Measurements from ENCODE around the gene GRB10.

DNA sequence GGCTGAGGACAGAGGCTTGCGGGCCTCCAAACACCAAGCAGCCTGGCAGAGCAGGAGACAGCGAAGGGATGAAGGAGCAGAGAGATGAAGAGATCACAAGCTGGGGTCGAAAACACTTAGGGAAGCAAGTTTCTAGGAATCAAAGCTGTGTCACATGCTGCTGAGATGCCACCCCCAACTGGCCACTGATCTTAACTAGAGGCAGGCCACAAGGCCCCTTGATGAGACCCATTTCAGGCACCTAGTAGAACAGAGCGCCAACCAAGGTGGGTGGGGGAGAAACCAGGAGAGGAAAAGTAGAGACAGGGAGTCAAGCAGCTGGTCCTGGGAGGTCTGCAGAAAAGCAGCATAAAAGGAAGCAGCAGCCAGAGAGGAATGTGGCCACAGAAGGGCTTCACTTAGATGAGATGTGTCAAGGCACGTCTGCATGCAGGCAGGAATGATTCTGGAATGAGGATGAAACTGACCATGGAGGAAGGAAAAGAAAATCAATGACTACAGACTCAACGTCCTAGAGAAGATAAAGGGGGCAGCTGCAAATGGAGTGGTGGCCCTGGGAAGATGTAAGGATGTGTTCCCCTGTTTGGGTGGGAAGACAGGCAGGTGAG is 132.5 kb downstream of the GRB10 start:
- TF ChIP-seq, protein P1, sequence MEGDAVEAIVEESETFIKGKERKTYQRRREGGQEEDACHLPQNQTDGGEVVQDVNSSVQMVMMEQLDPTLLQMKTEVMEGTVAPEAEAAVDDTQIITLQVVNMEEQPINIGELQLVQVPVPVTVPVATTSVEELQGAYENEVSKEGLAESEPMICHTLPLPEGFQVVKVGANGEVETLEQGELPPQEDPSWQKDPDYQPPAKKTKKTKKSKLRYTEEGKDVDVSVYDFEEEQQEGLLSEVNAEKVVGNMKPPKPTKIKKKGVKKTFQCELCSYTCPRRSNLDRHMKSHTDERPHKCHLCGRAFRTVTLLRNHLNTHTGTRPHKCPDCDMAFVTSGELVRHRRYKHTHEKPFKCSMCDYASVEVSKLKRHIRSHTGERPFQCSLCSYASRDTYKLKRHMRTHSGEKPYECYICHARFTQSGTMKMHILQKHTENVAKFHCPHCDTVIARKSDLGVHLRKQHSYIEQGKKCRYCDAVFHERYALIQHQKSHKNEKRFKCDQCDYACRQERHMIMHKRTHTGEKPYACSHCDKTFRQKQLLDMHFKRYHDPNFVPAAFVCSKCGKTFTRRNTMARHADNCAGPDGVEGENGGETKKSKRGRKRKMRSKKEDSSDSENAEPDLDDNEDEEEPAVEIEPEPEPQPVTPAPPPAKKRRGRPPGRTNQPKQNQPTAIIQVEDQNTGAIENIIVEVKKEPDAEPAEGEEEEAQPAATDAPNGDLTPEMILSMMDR (IDR thresholded peaks at IDR 0.05), result no peak
- TF ChIP-seq POLR2A (IDR thresholded peaks at IDR 0.05), result no peak

All from uterus (tissue), 2 donors.